ENCODE results near the gene RHOU.

Gene RHOU

DNA sequence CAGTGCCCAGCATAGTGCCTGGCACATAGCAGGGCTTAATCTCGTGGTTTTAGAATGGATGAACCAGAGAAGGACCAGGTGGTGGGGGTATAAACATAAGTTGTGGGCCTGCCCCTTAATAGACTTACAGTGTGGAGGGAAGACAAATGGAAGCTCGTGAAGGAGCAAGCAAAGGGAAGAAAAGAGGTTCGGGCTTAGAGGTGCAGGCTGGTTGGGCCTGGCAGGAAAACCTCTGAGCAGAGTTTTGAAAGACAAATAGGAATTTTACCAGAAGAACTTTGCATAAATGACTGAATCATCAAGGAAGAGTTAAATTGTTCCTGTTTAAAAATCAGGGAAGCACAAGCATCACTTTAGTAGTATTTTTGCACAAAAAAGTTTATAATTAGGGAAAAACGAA is 4.5 kb downstream of the RHOU start:
- in situ Hi-C loops (cut with HindIII; ENCODE audit: low pct_ligation_motif_present, low sequenced_read_pairs), result no loop called here
- DNase-seq, result no peak
- Histone ChIP-seq H3K36me3 (replicated peaks) (no peaks in the 10 kb centered on the region), H3K4me3 (ENCODE audit: low read depth, low read length) (no peak overlapping the region), H3K27me3 (replicated peaks) (peaks cover 19% of the 10 kb centered on the region), H3K27ac (no peak overlapping the region)
- TF ChIP-seq, protein P1, sequence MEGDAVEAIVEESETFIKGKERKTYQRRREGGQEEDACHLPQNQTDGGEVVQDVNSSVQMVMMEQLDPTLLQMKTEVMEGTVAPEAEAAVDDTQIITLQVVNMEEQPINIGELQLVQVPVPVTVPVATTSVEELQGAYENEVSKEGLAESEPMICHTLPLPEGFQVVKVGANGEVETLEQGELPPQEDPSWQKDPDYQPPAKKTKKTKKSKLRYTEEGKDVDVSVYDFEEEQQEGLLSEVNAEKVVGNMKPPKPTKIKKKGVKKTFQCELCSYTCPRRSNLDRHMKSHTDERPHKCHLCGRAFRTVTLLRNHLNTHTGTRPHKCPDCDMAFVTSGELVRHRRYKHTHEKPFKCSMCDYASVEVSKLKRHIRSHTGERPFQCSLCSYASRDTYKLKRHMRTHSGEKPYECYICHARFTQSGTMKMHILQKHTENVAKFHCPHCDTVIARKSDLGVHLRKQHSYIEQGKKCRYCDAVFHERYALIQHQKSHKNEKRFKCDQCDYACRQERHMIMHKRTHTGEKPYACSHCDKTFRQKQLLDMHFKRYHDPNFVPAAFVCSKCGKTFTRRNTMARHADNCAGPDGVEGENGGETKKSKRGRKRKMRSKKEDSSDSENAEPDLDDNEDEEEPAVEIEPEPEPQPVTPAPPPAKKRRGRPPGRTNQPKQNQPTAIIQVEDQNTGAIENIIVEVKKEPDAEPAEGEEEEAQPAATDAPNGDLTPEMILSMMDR (IDR thresholded peaks at IDR 0.05; ENCODE audit: low read depth, low read length, missing control alignments), result no peak

DNA sequence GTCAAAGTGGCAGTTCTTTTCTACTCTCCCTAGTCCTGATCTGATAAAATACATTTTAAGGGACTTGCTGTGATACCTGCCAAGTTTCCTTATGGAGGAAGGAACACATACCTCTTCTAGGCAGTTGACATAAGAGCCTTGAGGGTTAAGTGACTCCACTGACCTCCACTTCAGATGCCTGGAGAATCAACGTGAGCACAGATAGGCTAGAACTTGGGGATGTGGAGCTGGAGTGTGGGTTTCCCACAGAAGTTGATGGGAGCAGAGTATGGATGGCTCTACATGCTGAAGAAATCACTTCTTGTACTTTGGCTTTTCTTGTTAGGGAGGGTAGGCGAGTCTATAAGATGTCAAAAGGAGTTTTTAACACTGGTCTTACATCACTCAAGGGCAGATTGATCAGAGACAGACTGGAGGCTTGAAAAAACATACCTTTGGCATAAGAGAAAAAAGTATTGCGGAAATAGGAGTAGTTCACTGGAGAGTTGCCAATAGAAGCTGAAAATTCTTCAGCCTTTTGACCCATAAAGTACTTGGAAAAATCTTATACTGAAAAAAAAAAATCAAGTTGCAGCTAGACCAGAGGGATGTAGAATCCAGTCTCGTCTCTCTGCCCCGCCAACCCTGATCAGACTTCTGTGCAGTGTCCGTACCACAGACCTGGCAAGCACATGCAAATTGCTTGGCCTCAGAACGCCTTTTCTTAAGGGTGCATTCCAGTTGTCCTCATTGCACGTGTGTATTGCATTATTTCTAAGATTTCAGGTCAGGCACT is 5.5 kb downstream of the RHOU start:
- no peak for DNase-seq
- H3K27me3 ChIP-seq (replicated peaks), result peaks cover 15% of the 10 kb centered on the region
- in situ Hi-C loops (cut with HindIII; ENCODE audit: low pct_ligation_motif_present, low sequenced_read_pairs), result no loop called here

DNA sequence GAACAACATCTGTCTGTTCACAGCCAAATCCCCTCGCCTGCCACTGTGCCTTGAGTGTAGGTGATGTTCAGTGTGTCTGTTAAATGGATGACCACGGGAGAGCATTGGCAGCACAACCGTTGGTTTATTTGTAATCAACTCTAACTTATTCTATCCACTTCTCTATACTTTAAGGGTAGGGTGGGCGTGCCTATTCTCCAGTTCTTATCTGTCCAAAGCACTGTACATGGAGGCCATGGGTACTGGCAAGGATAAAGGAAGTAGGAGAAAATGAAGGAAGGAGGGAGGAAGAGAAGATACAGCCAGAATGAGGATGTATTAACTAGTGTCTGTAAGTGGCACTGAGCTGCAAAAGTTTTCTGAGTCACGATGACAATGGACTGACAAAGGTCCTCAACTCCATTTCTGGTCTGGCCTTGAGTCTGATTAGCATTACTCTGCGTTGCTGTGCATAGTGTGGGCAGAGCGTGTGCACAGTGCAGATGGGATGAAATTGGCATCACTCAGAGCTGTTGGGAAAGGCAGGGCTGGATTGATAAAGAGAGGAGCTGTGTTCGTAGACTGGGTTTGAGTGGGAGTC is 7.1 kb downstream of the RHOU start:
- no peak for DNase-seq
- TF ChIP-seq, protein P1 (IDR thresholded peaks at IDR 0.05; ENCODE audit: low read depth, low read length, missing control alignments), result no peak
- H3K27ac ChIP-seq, result no peak overlapping the region
- in situ Hi-C loops (cut with HindIII; ENCODE audit: low pct_ligation_motif_present, low sequenced_read_pairs), result no loop called here
- H3K36me3 ChIP-seq (replicated peaks), result no peaks in the 10 kb centered on the region
- no peak overlapping the region for H3K4me3 ChIP-seq (ENCODE audit: low read depth, low read length)
- H3K27me3 ChIP-seq (replicated peaks), result peaks cover 2% of the 10 kb centered on the region

More for the DNA sequence above, 5.5 kb downstream of the RHOU start:
- Histone ChIP-seq H3K27ac (no peak overlapping the region), H3K36me3 (replicated peaks) (no peaks in the 10 kb centered on the region), H3K4me3 (ENCODE audit: low read depth, low read length) (no peak overlapping the region)
- TF ChIP-seq, protein P1 (IDR thresholded peaks at IDR 0.05; ENCODE audit: low read depth, low read length, missing control alignments), result no peak

DNA sequence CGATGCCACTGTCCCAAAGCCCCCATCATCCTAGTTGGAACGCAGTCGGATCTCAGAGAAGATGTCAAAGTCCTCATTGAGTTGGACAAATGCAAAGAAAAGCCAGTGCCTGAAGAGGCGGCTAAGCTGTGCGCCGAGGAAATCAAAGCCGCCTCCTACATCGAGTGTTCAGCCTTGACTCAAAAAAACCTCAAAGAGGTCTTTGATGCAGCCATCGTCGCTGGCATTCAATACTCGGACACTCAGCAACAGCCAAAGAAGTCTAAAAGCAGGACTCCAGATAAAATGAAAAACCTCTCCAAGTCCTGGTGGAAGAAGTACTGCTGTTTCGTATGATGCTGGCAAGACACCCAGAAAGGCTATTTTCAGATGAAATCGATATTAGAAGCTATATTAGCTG is 8.1 kb downstream of the RHOU start:
- TF ChIP-seq, protein P1 (IDR thresholded peaks at IDR 0.05; ENCODE audit: low read depth, low read length, missing control alignments), result no peak
- no peak overlapping the region for H3K27ac ChIP-seq

DNA sequence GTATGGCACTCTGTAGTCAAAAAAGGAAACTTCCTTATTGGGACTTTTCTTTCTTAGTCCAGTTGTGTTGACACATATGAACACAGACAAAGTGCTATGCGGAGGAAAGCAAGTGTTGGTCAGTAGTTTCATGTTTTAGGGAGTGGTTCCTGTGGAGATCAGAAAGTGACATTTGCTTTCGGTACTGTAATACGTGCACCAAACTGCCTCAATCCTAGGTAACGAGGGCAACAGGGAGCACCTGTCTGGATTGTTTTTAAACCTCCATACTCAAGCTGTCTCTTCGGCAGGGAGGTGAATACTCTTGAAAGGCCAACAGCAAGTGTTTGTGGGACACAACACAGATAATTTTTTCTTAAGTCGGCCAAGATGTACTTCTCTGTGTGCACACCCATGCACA is 9.1 kb downstream of the RHOU start:
- no peaks in the 10 kb centered on the region for H3K27me3 ChIP-seq (replicated peaks)
- no peaks in the 10 kb centered on the region for H3K36me3 ChIP-seq (replicated peaks)
- in situ Hi-C loops (cut with HindIII; ENCODE audit: low pct_ligation_motif_present, low sequenced_read_pairs), result no loop called here
- TF ChIP-seq, protein P1 (IDR thresholded peaks at IDR 0.05; ENCODE audit: low read depth, low read length, missing control alignments), result no peak
- no peak for DNase-seq
- H3K4me3 ChIP-seq (ENCODE audit: low read depth, low read length), result no peak overlapping the region
- H3K27ac ChIP-seq, result no peak overlapping the region

More for the DNA sequence above, 8.1 kb downstream of the RHOU start:
- no peak overlapping the region for H3K4me3 ChIP-seq (ENCODE audit: low read depth, low read length)
- no peaks in the 10 kb centered on the region for H3K27me3 ChIP-seq (replicated peaks)
- DNase-seq, result no peak
- H3K36me3 ChIP-seq (replicated peaks), result no peaks in the 10 kb centered on the region
- in situ Hi-C loops (cut with HindIII; ENCODE audit: low pct_ligation_motif_present, low sequenced_read_pairs), result no loop called here

Data from brain microvascular endothelial cell (primary cell).